Ovary (tissue), 10 donors: Measurements from ENCODE around the gene KLK7. TPM values are rescaled to one million over a fixed set of nuclear protein-coding genes. Genes with fewer than 3 reads are reported as not detected.

Source experiments
- DNase-seq, 5 donors: peaks; one replicate each; pipeline ENCODE4 v3.0.0-alpha.2; 2019 to 2020
- H3K27ac ChIP-seq, 2 donors: fragments of 200-600 bp; one replicate each; pipeline versions ENCODE4 v1.5.1 to v1.8.0; 2019 to 2022
- H3K27me3 ChIP-seq: fragments of 200-600 bp; one replicate; pipeline ENCODE4 v1.8.0; 2022
- H3K36me3 ChIP-seq: fragments of 200-600 bp; sonication (generic); one replicate; pipeline ENCODE4 v1.5.1; 2019
- H3K4me1 ChIP-seq: one replicate; pipeline ENCODE4 v1.8.1; 2013; ENCODE audit warnings: mild to moderate bottlenecking, moderate library complexity; ENCODE audit not compliant: insufficient read depth
- H3K4me3 ChIP-seq: fragments of 200-600 bp; sonication (generic); one replicate; pipeline ENCODE4 v1.5.1; 2017
- H3K9me3 ChIP-seq, 2 donors: fragments of 200-600 bp in 1 of 2; sonication (generic) in 1 of 2; one replicate each; pipeline versions ENCODE4 v1.5.1 to v1.8.1; 2013 to 2019; ENCODE audit warnings: mild to moderate bottlenecking in 1 of 2, moderate library complexity in 1 of 2
- CTCF ChIP-seq, 3 donors: fragments of 450-650 bp in 2 of 3; fragments of 200-600 bp in 1 of 3; IDR thresholded peaks; one replicate each; pipeline versions ENCODE4 v1.5.1 to v1.8.0; 2016 to 2022; ENCODE audit warnings: antibody characterized with exemption in 3 of 3, mild to moderate bottlenecking in 1 of 3
- EP300 ChIP-seq: sonication (generic); formaldehyde crosslinking; IDR thresholded peaks from one replicate; pipeline ENCODE4 v1.6.1; 2017; ENCODE audit warnings: antibody characterized with exemption
- POLR2A ChIP-seq: fragments of 450-650 bp; IDR thresholded peaks from one replicate; pipeline ENCODE4 v1.6.1; 2017; ENCODE audit warnings: antibody characterized with exemption, mild to moderate bottlenecking, moderate library complexity
- whole genome bisulfite sequencing, 3 donors: extraction: QIAGEN DNeasy Blood & Tissue Kit in 1 of 3; methylation state at CpG; one replicate each; pipeline versions ENCODE4 v1.1.5 to v1.1.7; 2013 to 2017; 5-methylcytosine and 5-hydroxymethylcytosine counted together
- intact Hi-C, 4 donors: fragments of 100-400 bp; cut with DNase I; formaldehyde crosslinking; loops; one replicate each; pipeline versions ENCODE4 v1.11.0 to v1.15.1; 2022 to 2023
- long read RNA-seq, 3 donors: library from polyadenylated mRNA in 2 of 3; unstranded in 2 of 3; transcript quantifications; one replicate each; pipeline ENCODE4 v2.0.0 and lab custom pipeline, GENCODE V29; 2021 to 2026
- polyA plus RNA-seq, 2 donors: library from polyadenylated mRNA; stranded (reverse); fragments of 200-250 nt in 1 of 2; fragments of 350-450 nt in 1 of 2; fragmentation: Illumina TruSeq in 1 of 2; extraction: RNeasy Lipid Tissue Mini Kit (QIAGEN cat#74804) in 1 of 2; gene quantifications; one replicate each; pipeline ENCODE4 v1.2.3, GENCODE V29; 2013 to 2014
- total RNA-seq, 7 donors: library from RNA; depleted of rRNA in 2 of 7; stranded (reverse); fragments of >200 nt in 2 of 7; fragmentation: NEBNext Ultra II Directional in 3 of 7; extraction: Animal tissue kit (Norgen Biotek cat#: 25700) in 3 of 7; gene quantifications; one replicate each; pipeline versions ENCODE4 v1.1.0 to v1.2.4, GENCODE V29; 2016 to 2023
- donor health status: DM: no; HTN: no; CAD: no; lungs with moderate emphysema.
- donor health status: DM: no; HTN: no; CAD: no.
- donor health status: Bipolar disorder and iron deficiency.
- donor health status: DM: yes; HTN: yes; CAD: no.
- donor health status: DM: no; HTN: no; CAD: no.
- donor health status: DM: yes; HTN: yes; CAD: no.

The KLK7 gene
- total RNA-seq (10 to 100 TPM in 1 of 7 donors, 1 to 10 TPM in 1, under 1 TPM in 2, not detected in 3; 0.85 to 59.6 (median 5.1) TPM), polyA plus RNA-seq (under 1 TPM in 1 of 2 donors, not detected in 1; 0.05 TPM)
- long read RNA-seq, donor 1, result 0 reads
- long read RNA-seq, donor 2, result 0 reads
- long read RNA-seq, donor 3, transcript KLK7-205 (6 exons, 1,756 nt), result major isoform, 14 of 17 reads
- long read RNA-seq, donor 3, partial matches to known transcripts, result 2 of 17 reads
- long read RNA-seq, donor 3, other reads (novel, unspliced or antisense), result 1 of 17 reads

- intact Hi-C loops, result no loop called here
- DNase-seq, result no peak
- 8 to 17% (median 10%) methylated on average over 28 of the region's 28 CpGs for WGBS, 3 donors
- TF ChIP-seq EP300, result no peak
- no peak for TF ChIP-seq POLR2A
- no peak for TF ChIP-seq CTCF (IDR thresholded peaks at IDR 0.05)
- no peaks in the 10 kb centered on the region for H3K27me3 ChIP-seq
- H3K4me3 ChIP-seq, result no peak within 1 kb of the TSS
- no peaks in the 10 kb centered on the region for H3K9me3 ChIP-seq
- no peaks in the 10 kb centered on the region for H3K4me1 ChIP-seq
- H3K36me3 ChIP-seq, result no peaks in the 10 kb centered on the region
- no peak within 1 kb of the TSS for H3K27ac ChIP-seq
These were observed at the start of gene KLK7 for GRCh38 chr19:50983625-50984292. Gene KLK7 (minus strand): TSS chr19:50983917. CDS start chr19:50982399, 1,518 bp downstream.

GRCh38 chr19:51031880-51032225 lies 48.1 kb upstream of the KLK7 start:
- H3K27ac ChIP-seq, result no peak overlapping the region
- no peak for TF ChIP-seq POLR2A
- no peak for TF ChIP-seq EP300
- no peak for TF ChIP-seq CTCF (IDR thresholded peaks at IDR 0.05)
- peaks cover 4% of the 10 kb centered on the region for H3K4me1 ChIP-seq
- no peaks in the 10 kb centered on the region for H3K36me3 ChIP-seq
- no peak overlapping the region for H3K4me3 ChIP-seq
- WGBS, 3 donors, result 89 to 91% (median 89%) methylated on average over 28 of the region's 28 CpGs
- no peaks in the 10 kb centered on the region for H3K9me3 ChIP-seq
- intact Hi-C loops, result loop anchor here in 1 of 4 donors (5.0 kb wide), 1 partner anchor 55 kb away; no protein-coding TSS in a partner anchor
- no peaks in the 10 kb centered on the region for H3K27me3 ChIP-seq
- no peak for DNase-seq

- no peak for DNase-seq
- TF ChIP-seq CTCF (IDR thresholded peaks at IDR 0.05) (no peak), EP300 (no peak), POLR2A (no peak)
- Histone ChIP-seq H3K9me3 (no peaks in the 10 kb centered on the region), H3K27me3 (no peaks in the 10 kb centered on the region), H3K27ac (no peak overlapping the region), H3K4me1 (peaks cover 4% of the 10 kb centered on the region), H3K4me3 (no peak overlapping the region), H3K36me3 (no peaks in the 10 kb centered on the region)
- WGBS, 3 donors, result 81 to 86% (median 85%) methylated on average over 7 of the region's 7 CpGs
- intact Hi-C loops, result loop anchor here in 1 of 4 donors (5.0 kb wide), 1 partner anchor 56 kb away; no protein-coding TSS in a partner anchor
These were observed 47.6 kb upstream of the KLK7 start for GRCh38 chr19:51031220-51031879.

GRCh38 chr19:51030631-51031030 lies 46.9 kb upstream of the KLK7 start:
- intact Hi-C loops, result loop anchor here in 1 of 4 donors (5.0 kb wide), 1 partner anchor 57 kb away; no protein-coding TSS in a partner anchor
- Histone ChIP-seq H3K9me3 (no peaks in the 10 kb centered on the region), H3K27ac (no peak overlapping the region), H3K27me3 (no peaks in the 10 kb centered on the region), H3K4me3 (no peak overlapping the region), H3K4me1 (peaks cover 9% of the 10 kb centered on the region), H3K36me3 (no peaks in the 10 kb centered on the region)
- DNase-seq, result no peak
- WGBS, 3 donors, result 80 to 86% (median 81%) methylated on average over 13 of the region's 13 CpGs
- no peak for TF ChIP-seq POLR2A
- no peak for TF ChIP-seq EP300
- TF ChIP-seq CTCF (IDR thresholded peaks at IDR 0.05), result no peak
